Epithelial cell of prostate (primary cell): Measurements from ENCODE around the gene SMKR1.
"Not testable (repeated sequence)": the region's sequence is repeated elsewhere in the genome, so short reads cannot be mapped to it uniquely, and the experiment has no call there.

Source experiments
- DNase-seq: peaks from one replicate; pipeline ENCODE4 v3.0.0-alpha.2; 2011; ENCODE audit warnings: low read depth, low spot score
- H3K27ac ChIP-seq: fragments of 450-650 bp; 2 replicates; pipeline ENCODE4 v1.5.1; 2017; ENCODE audit warnings: mild to moderate bottlenecking

SMKR1 gene

GRCh38 chr7:129480674-129481363, 21.5 kb upstream of the SMKR1 start:
- no peak overlapping the region for H3K27ac ChIP-seq
- DNase-seq = no peak

GRCh38 chr7:129481376-129481775, 21.0 kb upstream of the SMKR1 start:
- DNase-seq, H3K27ac ChIP-seq: not testable (repeated sequence)

- DNase-seq = no peak
- no peak overlapping the region for H3K27ac ChIP-seq
Measured at GRCh38 chr7:129482781-129483180, 19.6 kb upstream of the SMKR1 start.

GRCh38 chr7:129489491-129489890, 12.8 kb upstream of the SMKR1 start:
- H3K27ac ChIP-seq = no peak overlapping the region
- no peak for DNase-seq

- no peak for DNase-seq
- H3K27ac ChIP-seq = no peak overlapping the region
Measured at GRCh38 chr7:129492391-129492790, 9.9 kb upstream of the SMKR1 start.

GRCh38 chr7:129493555-129493954, 8.8 kb upstream of the SMKR1 start:
- no peak overlapping the region for H3K27ac ChIP-seq
- no peak for DNase-seq

GRCh38 chr7:129494041-129494440, 8.3 kb upstream of the SMKR1 start:
- peak; percentile 60 for DNase-seq
- no peak overlapping the region for H3K27ac ChIP-seq

- DNase-seq = no peak
- no peak overlapping the region for H3K27ac ChIP-seq
Measured at GRCh38 chr7:129495987-129496386, 6.3 kb upstream of the SMKR1 start.

GRCh38 chr7:129496653-129497052, 5.7 kb upstream of the SMKR1 start:
- DNase-seq = no peak
- H3K27ac ChIP-seq = no peak overlapping the region

GRCh38 chr7:129497156-129497555, 5.2 kb upstream of the SMKR1 start:
- no peak overlapping the region for H3K27ac ChIP-seq
- DNase-seq = no peak

GRCh38 chr7:129498021-129498420, 4.3 kb upstream of the SMKR1 start:
- no peak for DNase-seq
- no peak overlapping the region for H3K27ac ChIP-seq

- no peak for DNase-seq
Measured at GRCh38 chr7:129499999-129500398, 2.3 kb upstream of the SMKR1 start.

GRCh38 chr7:129502708-129503685, 666 bp downstream of the SMKR1 start:
- no peak overlapping the region for H3K27ac ChIP-seq
- DNase-seq = no peak

More at GRCh38 chr7:129499999-129500398, 2.3 kb upstream of the SMKR1 start:
- H3K27ac ChIP-seq = no peak overlapping the region

GRCh38 chr7:129503725-129504124, 1.4 kb downstream of the SMKR1 start:
- no peak for DNase-seq
- H3K27ac ChIP-seq = no peak overlapping the region

- no peak for DNase-seq
- H3K27ac ChIP-seq = no peak overlapping the region
Measured at GRCh38 chr7:129512192-129512591, 9.9 kb downstream of the SMKR1 start.

- H3K27ac ChIP-seq = no peak overlapping the region
- no peak for DNase-seq
Measured at GRCh38 chr7:129513546-129513945, 11.2 kb downstream of the SMKR1 start.

GRCh38 chr7:129514683-129515082, 12.4 kb downstream of the SMKR1 start:
- H3K27ac ChIP-seq = no peak overlapping the region
- DNase-seq = no peak

- no peak for DNase-seq
- no peak overlapping the region for H3K27ac ChIP-seq
Measured at GRCh38 chr7:129515381-129515780, 13.1 kb downstream of the SMKR1 start.

- no peak overlapping the region for H3K27ac ChIP-seq
- DNase-seq = no peak
Measured at GRCh38 chr7:129517931-129518330, 15.6 kb downstream of the SMKR1 start.

GRCh38 chr7:129519464-129519863, 17.1 kb downstream of the SMKR1 start:
- no peak for DNase-seq
- H3K27ac ChIP-seq = no peak overlapping the region
